Raji (cell line): ENCODE results near the gene RUSF1.

Experiments used
- POLR2A ChIP-seq: IDR thresholded peaks from 2 replicates; pipeline ENCODE4 v1.6.1; 2011; ENCODE audit warnings: low read depth, low read length, control low read depth; ENCODE audit not compliant: insufficient read depth

RUSF1 gene

GRCh38 chr16:31467151-31467773 lies 40.9 kb downstream of the RUSF1 start:
- no peak for TF ChIP-seq POLR2A

DNA sequence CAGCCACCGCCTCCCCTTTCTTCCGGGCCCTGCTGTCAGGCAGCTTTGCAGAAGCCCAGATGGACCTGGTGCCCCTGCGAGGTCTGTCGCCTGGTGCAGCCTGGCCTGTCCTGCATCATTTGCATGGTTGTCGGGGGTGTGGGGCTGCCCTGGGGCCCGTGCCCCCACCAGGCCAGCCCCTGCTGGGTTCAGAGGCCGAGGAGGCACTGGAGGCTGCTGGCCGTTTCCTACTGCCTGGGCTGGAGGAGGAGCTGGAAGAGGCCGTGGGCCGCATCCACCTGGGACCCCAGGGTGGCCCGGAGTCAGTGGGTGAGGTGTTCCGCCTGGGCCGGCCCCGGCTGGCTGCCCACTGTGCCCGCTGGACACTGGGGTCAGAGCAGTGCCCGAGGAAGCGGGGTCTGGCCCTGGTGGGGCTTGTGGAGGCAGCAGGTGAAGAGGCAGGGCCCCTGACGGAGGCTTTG lies 41.8 kb downstream of the RUSF1 start:
- no peak for TF ChIP-seq POLR2A

DNA sequence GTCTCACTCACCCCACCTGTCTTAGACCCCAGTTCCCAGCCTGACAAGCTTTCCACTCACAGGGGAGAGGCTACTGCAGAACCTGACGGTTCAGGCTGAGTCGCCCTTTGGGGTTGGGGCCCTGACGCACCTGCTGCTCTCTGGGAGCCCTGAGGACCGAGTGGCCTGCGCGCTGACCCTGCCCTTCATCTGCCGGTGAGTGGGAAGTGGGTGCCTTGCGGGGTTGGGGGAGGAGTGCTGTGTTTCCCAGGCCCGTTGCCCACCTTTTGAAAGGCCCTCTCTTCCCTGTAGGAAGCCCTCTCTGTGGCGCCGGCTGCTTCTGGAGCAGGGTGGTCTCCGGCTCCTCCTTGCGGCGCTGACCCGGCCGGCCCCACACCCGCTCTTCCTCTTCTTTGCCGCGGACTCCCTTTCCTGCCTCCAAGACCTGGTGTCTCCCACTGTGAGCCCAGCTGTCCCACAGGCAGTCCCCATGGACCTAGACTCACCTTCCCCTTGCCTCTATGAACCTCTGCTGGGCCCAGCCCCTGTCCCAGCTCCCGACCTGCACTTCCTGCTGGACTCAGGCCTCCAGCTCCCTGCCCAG lies 42.3 kb downstream of the RUSF1 start:
- TF ChIP-seq POLR2A, result no peak

GRCh38 chr16:31464781-31465260 lies 43.4 kb downstream of the RUSF1 start:
- no peak for TF ChIP-seq POLR2A

DNA sequence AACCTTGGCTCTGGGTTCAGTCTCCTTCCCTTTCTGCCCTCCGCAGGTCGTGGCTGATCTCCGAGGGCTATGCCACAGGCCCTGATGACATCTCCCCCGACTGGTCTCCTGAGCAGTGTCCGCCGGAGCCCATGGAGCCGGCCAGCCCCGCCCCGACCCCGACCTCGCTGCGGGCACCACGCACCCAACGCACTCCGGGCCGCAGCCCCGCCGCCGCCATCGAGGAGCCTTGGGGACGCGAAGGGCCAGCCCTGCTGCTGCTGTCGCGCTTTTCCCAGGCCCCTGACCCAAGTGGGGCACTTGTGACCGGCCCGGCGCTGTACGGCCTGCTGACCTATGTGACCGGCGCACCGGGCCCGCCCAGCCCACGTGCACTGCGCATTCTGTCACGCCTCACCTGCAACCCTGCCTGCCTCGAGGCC lies 43.8 kb downstream of the RUSF1 start:
- no peak for TF ChIP-seq POLR2A

- TF ChIP-seq POLR2A, result no peak
Measured at GRCh38 chr16:31461921-31462804, 46.0 kb downstream of the RUSF1 start.

- TF ChIP-seq POLR2A, result no peak
Measured at GRCh38 chr16:31461201-31461920, 46.8 kb downstream of the RUSF1 start.

DNA sequence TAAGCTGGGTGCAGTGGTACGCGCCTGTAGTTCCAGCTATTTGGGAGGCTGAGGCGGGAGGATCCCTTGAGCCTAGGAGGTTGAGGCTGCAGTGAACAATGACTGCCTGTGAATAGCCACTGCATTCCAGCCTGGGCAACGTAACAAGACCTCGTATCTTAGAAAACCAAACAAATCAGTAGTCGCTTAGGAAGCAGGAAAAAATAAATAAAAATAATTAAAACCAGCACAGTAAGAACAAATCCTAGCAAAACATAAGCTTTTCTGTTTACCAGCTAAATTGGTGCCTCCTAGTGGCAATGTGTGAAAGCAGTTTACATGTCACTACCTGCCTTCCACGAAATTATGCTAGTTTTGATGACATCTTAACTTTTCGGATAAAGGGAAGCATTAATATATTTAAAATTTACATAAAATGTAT lies 47.6 kb downstream of the RUSF1 start:
- TF ChIP-seq POLR2A, result no peak

DNA sequence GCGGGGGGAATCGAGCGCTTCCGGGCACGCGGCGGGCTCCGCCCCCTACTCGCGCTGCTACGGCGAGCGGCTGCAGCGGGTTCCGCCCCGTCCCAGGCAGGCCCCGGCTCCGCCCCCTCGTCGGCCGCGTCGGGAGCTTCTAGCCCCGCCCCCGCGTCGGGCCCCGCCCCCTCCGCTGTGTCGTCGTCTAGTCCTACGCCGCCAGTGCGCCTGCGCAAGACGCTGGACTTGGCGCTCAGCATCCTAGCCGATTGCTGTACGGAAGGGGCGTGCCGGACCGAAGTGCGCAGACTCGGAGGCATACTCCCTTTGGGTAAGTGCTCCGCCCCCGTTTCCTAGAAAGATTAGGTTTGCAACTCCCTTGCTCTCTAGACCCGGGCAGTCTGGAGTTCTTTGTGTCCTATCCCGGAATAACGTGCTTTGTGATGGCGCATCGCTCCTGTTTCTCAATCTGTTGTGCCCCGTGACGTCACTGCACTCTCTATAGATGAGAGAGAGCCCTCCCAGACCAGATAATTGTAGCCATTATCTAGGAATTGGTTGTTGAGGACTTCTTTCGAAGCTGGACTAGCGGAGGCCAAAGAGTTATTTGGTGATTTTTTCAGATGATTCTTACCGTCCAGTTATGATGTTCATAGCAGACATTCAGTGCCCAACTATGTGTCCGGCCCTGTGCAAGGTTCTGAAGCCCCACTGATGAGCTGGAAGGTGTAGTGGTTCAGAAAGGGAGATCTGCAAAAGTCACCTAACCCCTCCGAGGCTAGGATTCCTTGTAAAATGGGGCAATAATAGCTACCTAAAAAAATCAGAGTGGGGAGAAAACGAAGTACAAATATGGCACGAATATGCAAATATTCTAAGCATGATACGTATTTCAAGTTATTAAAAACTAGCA lies 48.3 kb downstream of the RUSF1 start:
- TF ChIP-seq POLR2A, result no peak

GRCh38 chr16:31458844-31459686 lies 49.1 kb downstream of the RUSF1 start, which contains the start of gene ARMC5:
ARMC5 (plus strand) TSS chr16:31459501; CDS start chr16:31459525, 24 bp downstream.
- TF ChIP-seq POLR2A, result peak; percentile 86

GRCh38 chr16:31458073-31458843 lies 49.9 kb downstream of the RUSF1 start:
- TF ChIP-seq POLR2A, result no peak

- no peak for TF ChIP-seq POLR2A
Measured at GRCh38 chr16:31456988-31457360, 51.2 kb downstream of the RUSF1 start.
